OCI-LY1 (cell line): ENCODE results near the gene DIPK1C.

ENCODE experiments used
- EZH2 ChIP-seq: fragments of 200-600 bp; sonication (generic), shearing (Covaris generic); IDR thresholded peaks from 2 replicates; pipeline ENCODE4 v1.8.0; 2017; ENCODE audit warnings: borderline replicate concordance, mixed run types, mild to moderate bottlenecking, antibody characterized with exemption, low read length, moderate library complexity, mixed read lengths
- TF ChIP-seq, protein P1 (sequence below): fragments of 200-600 bp; sonication (generic), shearing (Covaris generic); IDR thresholded peaks from 2 replicates; pipeline ENCODE4 v1.5.1; 2017; ENCODE audit warnings: mild to moderate bottlenecking, antibody characterized with exemption, low read length, moderate library complexity, mixed read lengths

DNA sequence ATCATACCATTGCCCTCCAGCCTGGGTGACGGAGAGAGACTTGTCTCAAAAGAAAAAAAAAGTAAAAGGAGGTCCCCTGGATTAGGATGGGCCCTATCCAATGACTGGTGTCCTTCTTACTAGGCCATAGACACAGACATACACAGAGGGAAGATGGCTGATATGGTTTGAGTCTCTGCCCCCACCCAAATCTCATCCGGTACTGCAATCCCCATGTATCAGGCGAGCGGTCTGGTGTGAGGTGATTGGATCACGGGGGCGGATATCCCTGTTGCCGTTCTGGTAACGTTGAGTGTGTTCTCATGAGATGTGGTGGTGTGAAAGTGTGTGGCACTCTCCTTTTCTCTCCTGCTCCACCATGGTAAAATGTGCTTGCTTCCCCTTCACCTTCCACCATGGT, 31.2 kb upstream of the DIPK1C start:
- TF ChIP-seq, protein P1, sequence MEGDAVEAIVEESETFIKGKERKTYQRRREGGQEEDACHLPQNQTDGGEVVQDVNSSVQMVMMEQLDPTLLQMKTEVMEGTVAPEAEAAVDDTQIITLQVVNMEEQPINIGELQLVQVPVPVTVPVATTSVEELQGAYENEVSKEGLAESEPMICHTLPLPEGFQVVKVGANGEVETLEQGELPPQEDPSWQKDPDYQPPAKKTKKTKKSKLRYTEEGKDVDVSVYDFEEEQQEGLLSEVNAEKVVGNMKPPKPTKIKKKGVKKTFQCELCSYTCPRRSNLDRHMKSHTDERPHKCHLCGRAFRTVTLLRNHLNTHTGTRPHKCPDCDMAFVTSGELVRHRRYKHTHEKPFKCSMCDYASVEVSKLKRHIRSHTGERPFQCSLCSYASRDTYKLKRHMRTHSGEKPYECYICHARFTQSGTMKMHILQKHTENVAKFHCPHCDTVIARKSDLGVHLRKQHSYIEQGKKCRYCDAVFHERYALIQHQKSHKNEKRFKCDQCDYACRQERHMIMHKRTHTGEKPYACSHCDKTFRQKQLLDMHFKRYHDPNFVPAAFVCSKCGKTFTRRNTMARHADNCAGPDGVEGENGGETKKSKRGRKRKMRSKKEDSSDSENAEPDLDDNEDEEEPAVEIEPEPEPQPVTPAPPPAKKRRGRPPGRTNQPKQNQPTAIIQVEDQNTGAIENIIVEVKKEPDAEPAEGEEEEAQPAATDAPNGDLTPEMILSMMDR, result no peak
- TF ChIP-seq EZH2, result no peak
